ENCODE measurements around the gene PIPOX. TPM values are rescaled to one million over a fixed set of nuclear protein-coding genes. Genes with fewer than 3 reads are reported as not detected.

PIPOX gene
- total and polyA plus RNA-seq, 2 donors (not counting 1 experiment from before 2014, with no cell fraction given), result 0.20 to 0.83 TPM

GRCh38 chr17:29099527-29099926 lies 56.6 kb downstream of the PIPOX start:
- H2AFZ ChIP-seq (ENCODE audit: low read length), result no peak overlapping the region
- H3K9ac ChIP-seq (ENCODE audit: insufficient read depth, low read length), result no peak overlapping the region
- TF ChIP-seq EZH2 (IDR thresholded peaks at IDR 0.05; ENCODE audit: low read length, missing control alignments) (no peak), CTCF (conservative IDR thresholded peaks at IDR 0.05 in 1 of 2, IDR thresholded peaks at IDR 0.05 in 1 of 2; ENCODE audit: low read depth in 1 of 2, low read length in 2 of 2) (no peak)
- no peak for DNase-seq (ENCODE audit: low read depth in 2 of 2)
- no peaks in the 10 kb centered on the region for H4K20me1 ChIP-seq (ENCODE audit: control insufficient read depth, extremely low read depth, insufficient read depth, low read length)
- H3K4me2 ChIP-seq (ENCODE audit: extremely low read depth, insufficient read depth, low read length), result no peak overlapping the region
- H3K27me3 ChIP-seq (ENCODE audit: control insufficient read depth, insufficient read depth, low read length), result no peaks in the 10 kb centered on the region
- H3K36me3 ChIP-seq (ENCODE audit: control insufficient read depth, insufficient read depth, low read length), result peaks cover 13% of the 10 kb centered on the region
- H3K4me1 ChIP-seq (ENCODE audit: control insufficient read depth, extremely low read depth, insufficient read depth, low read length), result no peaks in the 10 kb centered on the region
- no peak overlapping the region for H3K4me3 ChIP-seq (replicated peaks in 1 of 4; ENCODE audit: control extremely low read depth in 1 of 4, insufficient read depth in 1 of 4, low read depth in 3 of 4, low read length in 4 of 4)
- no peaks in the 10 kb centered on the region for H3K9me3 ChIP-seq (ENCODE audit: control insufficient read depth, insufficient read depth, low read depth, low read length)
- no peaks in the 10 kb centered on the region for H3K79me2 ChIP-seq (ENCODE audit: control insufficient read depth, insufficient read depth, low read length)
- H3K27ac ChIP-seq (ENCODE audit: insufficient read depth, low read length), result no peak overlapping the region

GRCh38 chr17:29100296-29100695 lies 57.4 kb downstream of the PIPOX start:
- Histone ChIP-seq H3K4me2 (ENCODE audit: extremely low read depth, insufficient read depth, low read length) (no peak overlapping the region), H3K9ac (ENCODE audit: insufficient read depth, low read length) (no peak overlapping the region), H3K4me3 (replicated peaks in 1 of 4; ENCODE audit: control extremely low read depth in 1 of 4, insufficient read depth in 1 of 4, low read depth in 3 of 4, low read length in 4 of 4) (no peak overlapping the region), H3K4me1 (ENCODE audit: control insufficient read depth, extremely low read depth, insufficient read depth, low read length) (no peaks in the 10 kb centered on the region), H3K36me3 (ENCODE audit: control insufficient read depth, insufficient read depth, low read length) (peaks cover 10% of the 10 kb centered on the region), H3K27ac (ENCODE audit: insufficient read depth, low read length) (no peak overlapping the region), H4K20me1 (ENCODE audit: control insufficient read depth, extremely low read depth, insufficient read depth, low read length) (no peaks in the 10 kb centered on the region), H3K27me3 (ENCODE audit: control insufficient read depth, insufficient read depth, low read length) (no peaks in the 10 kb centered on the region), H3K79me2 (ENCODE audit: control insufficient read depth, insufficient read depth, low read length) (no peaks in the 10 kb centered on the region), H3K9me3 (ENCODE audit: control insufficient read depth, insufficient read depth, low read depth, low read length) (no peaks in the 10 kb centered on the region), H2AFZ (ENCODE audit: low read length) (no peak overlapping the region)
- TF ChIP-seq CTCF (conservative IDR thresholded peaks at IDR 0.05 in 1 of 2, IDR thresholded peaks at IDR 0.05 in 1 of 2; ENCODE audit: low read depth in 1 of 2, low read length in 2 of 2), result no peak
- TF ChIP-seq EZH2 (IDR thresholded peaks at IDR 0.05; ENCODE audit: low read length, missing control alignments), result no peak
- DNase-seq (ENCODE audit: low read depth in 2 of 2), result no peak

GRCh38 chr17:29102046-29102445 lies 59.1 kb downstream of the PIPOX start:
- Histone ChIP-seq H3K36me3 (ENCODE audit: control insufficient read depth, insufficient read depth, low read length) (peaks cover 7% of the 10 kb centered on the region), H4K20me1 (ENCODE audit: control insufficient read depth, extremely low read depth, insufficient read depth, low read length) (no peaks in the 10 kb centered on the region), H3K27me3 (ENCODE audit: control insufficient read depth, insufficient read depth, low read length) (no peaks in the 10 kb centered on the region), H3K4me2 (ENCODE audit: extremely low read depth, insufficient read depth, low read length) (no peak overlapping the region), H3K9me3 (ENCODE audit: control insufficient read depth, insufficient read depth, low read depth, low read length) (no peaks in the 10 kb centered on the region), H3K27ac (ENCODE audit: insufficient read depth, low read length) (no peak overlapping the region), H3K9ac (ENCODE audit: insufficient read depth, low read length) (no peak overlapping the region), H3K79me2 (ENCODE audit: control insufficient read depth, insufficient read depth, low read length) (no peaks in the 10 kb centered on the region), H2AFZ (ENCODE audit: low read length) (no peak overlapping the region), H3K4me3 (replicated peaks in 1 of 4; ENCODE audit: control extremely low read depth in 1 of 4, insufficient read depth in 1 of 4, low read depth in 3 of 4, low read length in 4 of 4) (no peak overlapping the region), H3K4me1 (ENCODE audit: control insufficient read depth, extremely low read depth, insufficient read depth, low read length) (no peaks in the 10 kb centered on the region)
- no peak for DNase-seq (ENCODE audit: low read depth in 2 of 2)
- no peak for TF ChIP-seq EZH2 (IDR thresholded peaks at IDR 0.05; ENCODE audit: low read length, missing control alignments)
- no peak for TF ChIP-seq CTCF (conservative IDR thresholded peaks at IDR 0.05 in 1 of 2, IDR thresholded peaks at IDR 0.05 in 1 of 2; ENCODE audit: low read depth in 1 of 2, low read length in 2 of 2)

Data from fibroblast of lung (primary cell).